BLaER1 treated with 17β-estradiol and CSF1 and Interleukin-3, amounts not matched to agents 10 nM and 100 nM (cell line): Measurements from ENCODE around the gene BANP.
"Not testable (repeated sequence)": the region's sequence is repeated elsewhere in the genome, so short reads cannot be mapped to it uniquely, and the experiment has no call there.

Experiments used
- H3K27ac ChIP-seq, 11 experiments: shearing (Covaris generic); formaldehyde crosslinking; 2 replicates each; pipeline ENCODE4 v1.8.1; 2022
- H3K27me3 ChIP-seq, 11 experiments: shearing (Covaris generic); formaldehyde crosslinking; 2 replicates each; pipeline ENCODE4 v1.8.1; 2022
- H3K36me3 ChIP-seq, 11 experiments: shearing (Covaris generic); formaldehyde crosslinking; 2 replicates each; pipeline ENCODE4 v1.8.1; 2022
- H3K4me1 ChIP-seq, 10 experiments: shearing (Covaris generic); formaldehyde crosslinking; 2 replicates each; pipeline ENCODE4 v1.8.1; 2022
- H3K4me2 ChIP-seq, 11 experiments: shearing (Covaris generic); formaldehyde crosslinking; 2 replicates each; pipeline ENCODE4 v1.8.1; 2022
- H3K4me3 ChIP-seq, 10 experiments: shearing (Covaris generic); formaldehyde crosslinking; 2 replicates each; pipeline ENCODE4 v1.8.1; 2022
- H3K9ac ChIP-seq, 11 experiments: shearing (Covaris generic); formaldehyde crosslinking; 2 replicates each; pipeline ENCODE4 v1.8.1; 2022
- H3K9me3 ChIP-seq, 11 experiments: shearing (Covaris generic); formaldehyde crosslinking; replicated peaks in 1 of 11; 2 replicates each; pipeline ENCODE4 v1.8.1; 2022
- H4K20me1 ChIP-seq, 11 experiments: shearing (Covaris generic); formaldehyde crosslinking; 2 replicates each; pipeline ENCODE4 v1.8.1; 2022
- Cebpa-rat ChIP-seq, 11 experiments: shearing (Covaris generic); IDR thresholded peaks; 2 replicates each; pipeline ENCODE4 v1.8.1; 2022

BANP gene, protein sequence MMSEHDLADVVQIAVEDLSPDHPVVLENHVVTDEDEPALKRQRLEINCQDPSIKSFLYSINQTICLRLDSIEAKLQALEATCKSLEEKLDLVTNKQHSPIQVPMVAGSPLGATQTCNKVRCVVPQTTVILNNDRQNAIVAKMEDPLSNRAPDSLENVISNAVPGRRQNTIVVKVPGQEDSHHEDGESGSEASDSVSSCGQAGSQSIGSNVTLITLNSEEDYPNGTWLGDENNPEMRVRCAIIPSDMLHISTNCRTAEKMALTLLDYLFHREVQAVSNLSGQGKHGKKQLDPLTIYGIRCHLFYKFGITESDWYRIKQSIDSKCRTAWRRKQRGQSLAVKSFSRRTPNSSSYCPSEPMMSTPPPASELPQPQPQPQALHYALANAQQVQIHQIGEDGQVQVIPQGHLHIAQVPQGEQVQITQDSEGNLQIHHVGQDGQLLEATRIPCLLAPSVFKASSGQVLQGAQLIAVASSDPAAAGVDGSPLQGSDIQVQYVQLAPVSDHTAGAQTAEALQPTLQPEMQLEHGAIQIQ

DNA sequence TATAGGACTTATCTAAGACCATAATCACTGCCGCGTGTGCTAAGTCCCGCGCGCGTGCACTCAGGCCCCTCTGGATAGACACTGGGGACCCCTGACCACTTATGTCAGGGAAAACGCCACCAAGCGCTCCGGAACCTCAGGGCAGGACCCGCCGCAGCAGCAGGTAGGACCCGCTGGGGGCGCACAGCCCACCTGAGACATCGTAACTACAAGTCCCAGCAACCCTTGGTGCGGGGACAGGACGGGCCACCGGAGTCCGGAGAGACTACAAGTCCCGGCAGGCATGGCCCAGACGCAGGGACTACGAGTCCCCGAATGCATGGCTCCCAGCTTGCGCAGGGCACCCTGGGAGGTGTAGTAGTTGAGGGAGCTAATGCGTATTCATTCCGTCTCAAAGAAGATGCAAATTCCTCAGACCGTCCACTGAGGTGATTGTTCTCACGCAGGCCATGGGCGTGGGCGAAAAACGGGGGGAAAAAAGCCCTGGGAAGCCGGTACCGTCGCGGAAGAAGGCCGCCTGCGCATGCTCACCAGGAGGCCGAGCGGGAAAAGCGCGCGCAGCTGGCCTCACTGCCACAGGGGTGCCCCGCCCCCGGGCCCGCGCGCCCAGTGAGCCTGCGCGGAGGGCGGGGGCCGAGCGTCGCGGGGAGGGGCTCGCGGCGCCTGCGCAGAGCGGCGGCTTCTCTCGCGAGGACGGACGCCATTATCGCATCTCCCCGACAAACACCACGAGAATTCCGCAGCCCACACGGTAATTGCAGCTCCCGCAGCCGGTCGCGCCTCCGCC is at the start of gene BANP:
Gene BANP (plus strand): TSS at position 670 of the 787 bp plus-strand sequence. CDS start 23,682 bp downstream, outside the sequence.
- peak within 1 kb of the TSS; percentile 84 to 98 (median 89) for H3K4me3 ChIP-seq
- peaks cover 62 to 71% (median 67%) of the 10 kb centered on the region in 10 experiments for H3K4me1 ChIP-seq
- H3K9me3 ChIP-seq = no peaks in the 10 kb centered on the region
- peaks cover 0 to 8% (median 4%) of the 10 kb centered on the region in 11 experiments; a peak in 11 of 22 replicates for H3K27me3 ChIP-seq
- H3K4me2 ChIP-seq = peak within 1 kb of the TSS; percentile 87 to 100 (median 96)
- H3K36me3 ChIP-seq = peaks cover 0 to 28% (median 17%) of the 10 kb centered on the region in 11 experiments; a peak in 11 of 22 replicates
- TF ChIP-seq Cebpa-rat (IDR thresholded peaks at IDR 0.05) = no peak
- H3K9ac ChIP-seq = peak within 1 kb of the TSS; percentile 99 to 100 (median 100)
- H3K27ac ChIP-seq = peak within 1 kb of the TSS; percentile 98 to 100 (median 100)
- peaks cover 0 to 21% (median 0%) of the 10 kb centered on the region in 11 experiments; a peak in 4 of 22 replicates for H4K20me1 ChIP-seq

DNA sequence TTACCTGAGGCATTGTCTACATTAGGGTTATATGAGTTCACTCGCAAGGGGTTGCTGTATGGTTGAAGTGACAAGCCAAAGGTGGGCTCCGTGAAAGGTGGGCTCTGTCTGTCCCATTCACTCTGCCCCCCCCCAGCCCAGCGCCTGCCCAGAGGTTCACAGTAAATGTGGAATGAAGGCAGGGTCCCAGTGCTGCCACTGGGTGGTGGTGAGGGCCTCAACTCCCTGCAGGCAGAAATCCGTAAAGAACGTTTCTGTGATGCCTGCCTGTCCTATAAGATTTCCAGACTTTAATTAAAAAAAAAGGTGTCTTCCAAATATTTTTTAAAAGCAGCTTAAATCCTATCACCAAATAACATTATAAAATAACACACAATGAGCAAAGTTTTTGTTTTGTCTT is 46.3 kb upstream of the BANP start:
- H3K36me3 ChIP-seq, H3K9ac ChIP-seq, H3K4me3 ChIP-seq, H3K27ac ChIP-seq, H4K20me1 ChIP-seq, H3K9me3 ChIP-seq: not testable (repeated sequence)
- Histone ChIP-seq H3K27me3 (peaks cover 0 to 23% (median 3%) of the 10 kb centered on the region in 11 experiments; a peak in 7 of 22 replicates), H3K4me1 (peaks cover 14 to 32% (median 18%) of the 10 kb centered on the region in 10 experiments; a peak in 16 of 20 replicates), H3K4me2 (peak overlapping the region in 2 of 11 experiments; percentile 15 to 20; a peak in 2 of 22 replicates)

GRCh38 chr16:87905521-87905920 is 45.7 kb upstream of the BANP start:
- H3K4me1 ChIP-seq = peaks cover 14 to 34% (median 20%) of the 10 kb centered on the region in 10 experiments; a peak in 16 of 20 replicates
- H3K4me2 ChIP-seq = peak overlapping the region in 1 of 11 experiments; percentile 20; a peak in 1 of 22 replicates
- H3K9me3 ChIP-seq, H4K20me1 ChIP-seq, H3K36me3 ChIP-seq, H3K27ac ChIP-seq, H3K9ac ChIP-seq, H3K4me3 ChIP-seq: not testable (repeated sequence)
- H3K27me3 ChIP-seq = peaks cover 0 to 23% (median 3%) of the 10 kb centered on the region in 11 experiments; a peak in 7 of 22 replicates

DNA sequence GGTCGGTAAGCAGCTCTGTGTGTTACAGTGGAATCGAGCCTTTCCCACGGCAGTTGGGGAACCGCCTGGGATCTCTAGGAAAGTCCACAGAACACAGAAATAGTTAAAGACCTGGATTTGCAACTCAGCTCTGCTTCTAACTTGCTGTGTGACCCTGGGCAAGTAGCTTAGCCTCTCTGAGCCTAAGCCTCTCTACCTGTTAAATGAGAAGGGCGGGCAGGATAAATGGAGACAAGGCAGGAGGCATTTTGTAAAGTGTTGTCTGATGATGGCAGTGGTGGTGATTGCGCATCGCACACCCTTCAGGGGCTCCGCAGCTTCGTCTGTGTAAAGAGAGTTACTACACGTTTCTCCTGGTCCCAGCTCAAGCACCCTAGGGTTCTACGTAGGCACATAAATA is 43.1 kb upstream of the BANP start:
- H3K4me3 ChIP-seq, H4K20me1 ChIP-seq, H3K9ac ChIP-seq, H3K36me3 ChIP-seq, H3K27ac ChIP-seq, H3K9me3 ChIP-seq: not testable (repeated sequence)
- peaks cover 0 to 43% (median 7%) of the 10 kb centered on the region in 11 experiments; a peak in 10 of 22 replicates for H3K27me3 ChIP-seq
- H3K4me2 ChIP-seq = 0 out of 22 replicates have a peak overlapping the region, but pooled peaks of 1 of the 11 experiments have one; percentile 60
- peaks cover 11 to 59% (median 44%) of the 10 kb centered on the region in 10 experiments for H3K4me1 ChIP-seq

DNA sequence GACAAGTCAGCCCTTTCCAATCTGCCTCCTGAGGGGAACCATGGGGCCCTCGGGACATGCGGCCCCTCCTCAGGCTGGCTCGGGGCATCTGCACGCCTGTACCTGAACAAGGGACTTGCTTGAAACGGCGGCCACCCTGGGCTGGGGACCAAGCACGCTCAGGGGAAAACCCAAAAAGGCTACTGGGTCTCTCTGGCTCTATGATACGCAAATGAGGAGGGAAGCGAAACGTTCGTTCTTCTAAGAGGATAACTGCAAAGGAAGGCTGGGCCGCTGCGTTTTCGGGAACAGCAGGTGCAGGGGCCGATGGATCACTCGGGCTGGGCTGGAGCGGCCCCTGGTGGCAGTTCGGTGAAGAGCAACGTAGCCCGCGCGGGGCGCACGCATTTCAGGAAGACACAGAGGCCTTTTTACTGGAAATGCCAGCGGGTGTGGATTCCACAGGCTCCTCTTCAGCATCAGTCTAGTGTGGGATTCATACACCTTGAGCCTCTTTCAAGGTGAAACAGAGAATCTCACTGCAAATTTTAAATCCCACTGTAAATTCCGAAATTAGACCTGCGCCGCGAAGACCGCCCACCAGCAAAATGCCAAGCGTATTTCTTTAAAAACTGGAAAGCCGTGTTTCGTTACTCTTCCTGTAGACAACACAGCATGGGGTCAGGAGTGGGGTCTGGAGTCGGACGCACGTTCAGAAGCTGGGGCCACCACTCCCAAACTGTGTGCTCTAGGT is 41.9 kb upstream of the BANP start:
- Histone ChIP-seq H3K27ac (peak overlapping the region in 1 of 11 experiments; percentile 36; a peak in 1 of 22 replicates), H3K4me2 (peak overlapping the region in 10 of 11 experiments; percentile 46 to 75 (median 61); a peak in 17 of 22 replicates), H3K27me3 (peaks cover 3 to 45% (median 8%) of the 10 kb centered on the region in 11 experiments; a peak in 14 of 22 replicates), H3K4me1 (peaks cover 22 to 70% (median 56%) of the 10 kb centered on the region in 10 experiments)
- H4K20me1 ChIP-seq, H3K9ac ChIP-seq, H3K9me3 ChIP-seq, H3K36me3 ChIP-seq, H3K4me3 ChIP-seq: not testable (repeated sequence)

DNA sequence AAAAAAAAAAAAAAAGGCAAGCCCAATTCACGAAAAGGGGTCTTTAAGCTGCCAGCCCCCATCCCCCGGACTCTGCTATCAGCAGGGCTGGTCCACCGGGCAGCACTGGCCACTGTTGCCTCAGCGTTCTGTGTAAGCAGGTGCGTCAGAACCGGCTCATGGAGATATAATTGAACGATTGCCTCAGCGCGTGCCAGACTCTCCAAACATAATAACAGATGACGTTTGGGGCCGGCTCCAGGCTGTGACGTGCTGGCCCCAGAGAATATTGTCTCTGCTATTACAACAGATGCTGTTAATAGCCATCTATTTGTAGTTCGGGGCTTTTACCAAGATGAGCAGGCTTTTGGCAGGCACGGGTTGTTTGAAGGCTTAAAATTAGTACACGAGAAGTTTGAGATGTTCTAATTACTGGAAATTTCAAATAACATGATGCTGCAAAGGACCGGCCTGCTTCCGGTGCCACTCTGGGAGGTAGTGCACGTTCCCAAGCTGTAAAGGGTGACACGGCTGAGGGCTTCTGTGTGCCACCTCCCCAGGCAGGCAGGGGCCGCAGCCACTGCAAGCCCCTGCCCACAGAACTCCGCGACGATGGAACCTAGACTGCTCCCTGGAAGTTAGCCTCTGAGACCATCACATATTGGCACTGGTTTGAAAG is 40.0 kb upstream of the BANP start:
- not testable (repeated sequence) for H3K9me3 ChIP-seq, H3K36me3 ChIP-seq, H3K4me3 ChIP-seq, H4K20me1 ChIP-seq
- peak overlapping the region in 3 of 11 experiments; percentile 18 to 73 (median 37); a peak in 4 of 22 replicates for H3K9ac ChIP-seq
- peaks cover 23 to 65% (median 57%) of the 10 kb centered on the region in 10 experiments for H3K4me1 ChIP-seq
- peak overlapping the region in 3 of 11 experiments; percentile 62 to 85 (median 74); a peak in 6 of 22 replicates for H3K27ac ChIP-seq
- H3K4me2 ChIP-seq = peak overlapping the region in 8 of 11 experiments; percentile 72 to 92 (median 86); a peak in 16 of 22 replicates
- H3K27me3 ChIP-seq = peaks cover 0 to 41% (median 15%) of the 10 kb centered on the region in 11 experiments; a peak in 14 of 22 replicates

GRCh38 chr16:87912691-87913090 is 38.5 kb upstream of the BANP start:
- H4K20me1 ChIP-seq, H3K36me3 ChIP-seq, H3K9me3 ChIP-seq: not testable (repeated sequence)
- Histone ChIP-seq H3K27me3 (peaks cover 0 to 34% (median 15%) of the 10 kb centered on the region in 11 experiments; a peak in 14 of 22 replicates), H3K4me2 (peak overlapping the region; percentile 64 to 92 (median 84)), H3K4me1 (peaks cover 23 to 55% (median 51%) of the 10 kb centered on the region in 10 experiments), H3K9ac (peak overlapping the region in 6 of 11 experiments; percentile 10 to 73 (median 35); a peak in 8 of 22 replicates), H3K27ac (peak overlapping the region in 8 of 11 experiments; percentile 24 to 85 (median 64); a peak in 15 of 22 replicates), H3K4me3 (peak overlapping the region in 5 of 10 experiments; percentile 19 to 37 (median 28); a peak in 6 of 20 replicates)

DNA sequence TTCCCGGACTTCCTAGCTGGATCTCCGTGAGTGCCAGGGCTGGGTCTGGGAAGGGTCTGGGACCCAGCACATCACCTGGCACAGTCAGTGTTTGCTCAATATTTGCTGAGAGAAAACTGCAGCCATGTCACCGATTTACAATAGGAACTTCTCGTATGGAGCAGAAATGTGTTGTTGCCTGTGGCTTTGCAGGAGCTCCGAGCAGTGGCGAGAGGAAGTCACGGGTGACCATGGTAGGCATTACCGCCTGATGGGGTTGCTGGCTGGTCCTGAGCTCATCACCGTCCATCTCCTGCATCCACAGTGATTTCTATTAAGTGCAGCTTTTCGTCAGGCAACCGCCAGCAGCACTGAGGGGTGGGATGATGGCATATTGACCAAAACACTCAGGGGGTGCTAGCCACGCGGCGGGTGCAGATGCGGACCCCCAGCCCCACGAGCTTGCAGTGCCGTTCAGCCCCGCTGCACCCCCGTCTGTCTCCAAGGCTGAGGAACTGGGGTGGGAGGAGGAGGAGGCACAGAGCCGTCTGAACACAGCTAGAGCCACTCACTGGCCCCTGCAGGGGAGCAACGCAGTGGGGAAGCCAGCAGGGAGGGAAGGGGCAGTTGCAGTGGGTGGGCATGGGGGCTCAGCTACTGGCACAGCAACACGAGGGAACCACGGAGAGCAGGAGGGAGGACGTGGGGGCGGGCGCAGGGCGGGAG is 37.1 kb upstream of the BANP start:
- Histone ChIP-seq H3K4me2 (peak overlapping the region; percentile 64 to 92 (median 84)), H3K27me3 (peaks cover 0 to 25% (median 15%) of the 10 kb centered on the region in 11 experiments; a peak in 11 of 22 replicates), H3K4me1 (peaks cover 33 to 59% (median 48%) of the 10 kb centered on the region in 10 experiments)
- H3K4me3 ChIP-seq, H3K9me3 ChIP-seq, H4K20me1 ChIP-seq, H3K36me3 ChIP-seq, H3K27ac ChIP-seq, H3K9ac ChIP-seq: not testable (repeated sequence)
